LHCN-M2 (cell line): ENCODE results near the gene ATN1. TPM values are rescaled to one million over a fixed set of nuclear protein-coding genes. Genes with fewer than 3 reads are reported as not detected.
"Not testable (repeated sequence)": the region's sequence is repeated elsewhere in the genome, so short reads cannot be mapped to it uniquely, and the experiment has no call there.

Source experiments
- DNase-seq: peaks from one replicate; pipeline ENCODE4 v3.0.0-alpha.2; 2012; ENCODE audit warnings: low read depth
- polyA plus RNA-seq: library from polyadenylated mRNA; unstranded; fragments of >200 nt; gene quantifications from one replicate; pipeline ENCODE4 v1.2.1, GENCODE V29; 2012; ENCODE audit warnings: missing spikeins
- total RNA-seq: library from RNA; depleted of rRNA; stranded (reverse); fragments of >200 nt; gene quantifications from 2 replicates; pipeline ENCODE4 v1.2.3, GENCODE V29; 2014; rRNA removed

Gene ATN1, protein sequence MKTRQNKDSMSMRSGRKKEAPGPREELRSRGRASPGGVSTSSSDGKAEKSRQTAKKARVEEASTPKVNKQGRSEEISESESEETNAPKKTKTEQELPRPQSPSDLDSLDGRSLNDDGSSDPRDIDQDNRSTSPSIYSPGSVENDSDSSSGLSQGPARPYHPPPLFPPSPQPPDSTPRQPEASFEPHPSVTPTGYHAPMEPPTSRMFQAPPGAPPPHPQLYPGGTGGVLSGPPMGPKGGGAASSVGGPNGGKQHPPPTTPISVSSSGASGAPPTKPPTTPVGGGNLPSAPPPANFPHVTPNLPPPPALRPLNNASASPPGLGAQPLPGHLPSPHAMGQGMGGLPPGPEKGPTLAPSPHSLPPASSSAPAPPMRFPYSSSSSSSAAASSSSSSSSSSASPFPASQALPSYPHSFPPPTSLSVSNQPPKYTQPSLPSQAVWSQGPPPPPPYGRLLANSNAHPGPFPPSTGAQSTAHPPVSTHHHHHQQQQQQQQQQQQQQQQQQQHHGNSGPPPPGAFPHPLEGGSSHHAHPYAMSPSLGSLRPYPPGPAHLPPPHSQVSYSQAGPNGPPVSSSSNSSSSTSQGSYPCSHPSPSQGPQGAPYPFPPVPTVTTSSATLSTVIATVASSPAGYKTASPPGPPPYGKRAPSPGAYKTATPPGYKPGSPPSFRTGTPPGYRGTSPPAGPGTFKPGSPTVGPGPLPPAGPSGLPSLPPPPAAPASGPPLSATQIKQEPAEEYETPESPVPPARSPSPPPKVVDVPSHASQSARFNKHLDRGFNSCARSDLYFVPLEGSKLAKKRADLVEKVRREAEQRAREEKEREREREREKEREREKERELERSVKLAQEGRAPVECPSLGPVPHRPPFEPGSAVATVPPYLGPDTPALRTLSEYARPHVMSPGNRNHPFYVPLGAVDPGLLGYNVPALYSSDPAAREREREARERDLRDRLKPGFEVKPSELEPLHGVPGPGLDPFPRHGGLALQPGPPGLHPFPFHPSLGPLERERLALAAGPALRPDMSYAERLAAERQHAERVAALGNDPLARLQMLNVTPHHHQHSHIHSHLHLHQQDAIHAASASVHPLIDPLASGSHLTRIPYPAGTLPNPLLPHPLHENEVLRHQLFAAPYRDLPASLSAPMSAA (N-terminal part only)
- total RNA-seq, result 15.4 and 20.0 TPM in 2 replicates
- polyA plus RNA-seq, result 54.4 TPM

DNA sequence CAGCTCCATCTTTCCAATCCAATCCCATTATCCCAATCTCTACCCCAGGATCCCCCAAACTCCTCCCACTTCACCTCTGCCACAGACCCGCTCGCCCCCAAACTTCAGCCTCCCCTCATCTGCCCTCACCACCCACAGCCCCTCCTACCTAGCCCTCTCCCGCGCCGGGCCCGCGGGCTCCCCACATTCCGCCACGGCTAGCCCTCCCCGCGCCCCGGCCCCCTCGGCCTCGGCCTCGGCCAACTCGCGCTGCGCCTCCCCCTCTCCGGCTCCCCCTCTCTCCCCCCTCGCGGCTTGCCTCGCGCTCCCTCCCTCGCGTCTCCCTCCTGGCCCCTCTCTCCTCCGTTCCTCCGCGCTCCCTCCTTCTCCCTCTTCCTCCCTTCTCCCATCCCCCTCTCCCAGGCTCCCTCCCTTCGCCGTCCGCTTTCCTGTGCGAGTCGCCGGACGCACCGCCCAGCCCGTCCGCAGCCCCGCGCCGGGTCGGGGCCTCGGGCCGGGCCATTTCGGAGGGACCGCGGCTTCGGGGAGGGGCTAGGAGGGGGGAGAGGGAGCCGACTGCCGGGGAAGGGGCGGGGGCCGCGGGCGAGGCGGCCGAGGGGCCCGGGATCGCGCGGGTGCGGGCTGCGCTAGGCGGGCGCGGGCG, at the start of gene ATN1:
ATN1 (plus strand) TSS at position 581 of the 643 bp plus-strand sequence. CDS start 6,043 bp downstream, outside the sequence.
- peak; percentile 73 for DNase-seq

DNA sequence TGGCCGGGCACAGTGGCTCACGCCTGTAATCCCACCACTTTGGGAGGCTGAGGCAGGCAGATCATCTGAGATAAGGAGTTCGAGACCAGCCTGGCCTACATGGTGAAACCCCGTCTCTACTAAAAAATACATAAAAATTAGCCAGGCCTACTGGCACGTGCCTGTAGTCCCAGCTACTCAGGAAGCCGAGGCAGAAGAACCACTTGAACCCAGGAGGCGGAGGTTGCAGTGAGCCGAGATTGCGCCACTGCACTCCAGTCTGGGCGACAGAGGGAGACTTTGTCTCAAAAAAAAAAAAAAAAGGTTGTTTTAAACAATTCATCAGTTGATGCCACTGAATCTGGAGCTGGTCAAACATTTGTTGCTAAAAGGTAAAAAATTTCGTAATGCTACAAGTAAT, 47.9 kb upstream of the ATN1 start:
- not testable (repeated sequence) for DNase-seq

DNA sequence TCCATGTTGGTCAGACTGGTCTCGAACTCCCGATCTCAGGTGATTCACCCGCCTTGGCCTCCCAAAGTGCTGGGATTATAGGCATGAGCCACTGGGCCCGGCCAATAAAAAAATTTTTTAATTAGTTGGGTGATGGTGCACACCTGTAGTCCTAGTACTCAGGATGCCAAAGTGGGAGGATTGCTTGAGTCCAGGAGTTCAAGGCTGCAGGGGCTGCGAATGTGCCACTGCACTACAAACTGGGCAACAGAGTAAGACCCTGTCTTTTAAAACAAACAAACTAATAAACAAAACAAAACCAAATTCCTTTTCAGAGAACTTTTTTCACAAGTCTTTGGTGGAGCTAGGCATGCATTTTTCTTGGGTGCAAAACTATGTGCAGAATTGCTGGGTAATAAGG, 44.5 kb upstream of the ATN1 start:
- DNase-seq, result no peak

DNA sequence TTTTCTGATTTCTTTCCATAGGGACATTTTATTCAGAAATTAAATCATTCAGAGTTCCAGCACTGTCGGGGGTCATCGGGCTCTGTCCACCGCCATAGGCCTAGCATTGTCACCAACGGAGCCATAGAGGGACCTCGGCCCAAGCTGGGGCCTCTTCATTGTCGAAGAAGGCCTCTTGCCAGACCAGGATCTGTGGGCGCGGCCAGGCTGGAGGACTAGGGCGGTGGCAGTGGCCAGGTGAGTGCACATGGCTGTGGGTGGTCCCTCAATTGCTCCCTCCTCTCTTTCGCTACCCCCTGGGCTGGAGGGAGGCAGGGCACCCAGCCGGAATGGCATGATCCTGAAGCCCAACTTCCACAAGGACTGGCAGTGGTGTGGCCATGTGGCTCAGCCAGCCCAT, 44.1 kb upstream of the ATN1 start:
- no peak for DNase-seq

DNA sequence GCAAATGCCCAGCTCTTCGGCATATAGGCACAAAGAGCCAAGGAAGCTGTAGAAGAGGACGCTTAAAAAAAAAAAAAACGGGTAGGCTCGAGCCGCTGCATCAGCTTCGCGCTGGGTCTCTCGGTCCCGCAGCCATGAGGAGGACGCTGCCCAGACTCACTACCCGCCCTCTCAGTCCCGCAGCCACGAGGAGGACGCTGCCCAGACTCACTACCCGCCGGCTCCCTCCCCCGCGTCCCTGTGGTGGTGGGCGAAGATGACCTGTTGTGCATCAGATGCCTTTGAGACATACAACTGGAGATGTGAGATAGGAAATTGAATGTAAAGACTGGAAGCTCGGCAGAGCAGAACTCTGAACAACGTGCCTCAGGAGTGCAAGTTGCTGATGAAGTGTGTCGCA, 43.2 kb upstream of the ATN1 start:
- no peak for DNase-seq

DNA sequence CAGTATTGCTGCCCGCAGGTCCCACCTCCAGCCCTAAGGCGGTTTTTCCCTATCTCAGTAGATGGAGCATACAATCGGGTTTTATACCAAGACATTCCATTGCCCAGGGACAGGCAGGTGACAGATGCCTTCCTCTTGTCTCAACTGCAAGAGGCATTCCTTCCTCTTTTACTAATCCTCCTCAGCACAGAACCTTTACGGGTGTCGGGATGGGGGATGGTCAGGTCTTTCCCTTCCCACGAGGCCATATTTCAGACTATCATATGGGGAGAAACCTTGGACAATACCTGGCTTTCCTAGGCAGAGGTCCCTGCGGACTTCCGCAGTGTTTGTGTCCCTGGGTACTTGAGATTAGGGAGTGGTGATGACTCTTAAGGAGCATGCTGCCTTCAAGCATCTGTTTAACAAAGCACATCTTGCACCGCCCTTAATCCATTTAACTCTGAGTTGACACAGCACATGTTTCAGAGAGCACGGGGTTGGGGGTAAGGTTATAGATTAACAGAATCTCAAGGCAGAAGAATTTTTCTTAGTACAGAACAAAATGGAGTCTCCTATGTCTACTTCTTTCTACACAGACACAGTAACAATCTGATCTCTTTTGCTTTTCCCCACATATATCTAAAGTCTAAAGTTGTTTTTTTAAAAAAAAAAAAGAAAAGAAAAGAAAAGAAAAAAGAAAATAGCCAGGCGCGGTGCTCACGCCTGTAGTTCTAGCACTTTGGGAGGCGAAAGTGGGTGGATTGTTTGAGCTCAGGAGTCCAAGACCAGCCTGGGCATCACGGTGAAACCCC, 41.4 kb upstream of the ATN1 start:
- DNase-seq, result not testable (repeated sequence)

DNA sequence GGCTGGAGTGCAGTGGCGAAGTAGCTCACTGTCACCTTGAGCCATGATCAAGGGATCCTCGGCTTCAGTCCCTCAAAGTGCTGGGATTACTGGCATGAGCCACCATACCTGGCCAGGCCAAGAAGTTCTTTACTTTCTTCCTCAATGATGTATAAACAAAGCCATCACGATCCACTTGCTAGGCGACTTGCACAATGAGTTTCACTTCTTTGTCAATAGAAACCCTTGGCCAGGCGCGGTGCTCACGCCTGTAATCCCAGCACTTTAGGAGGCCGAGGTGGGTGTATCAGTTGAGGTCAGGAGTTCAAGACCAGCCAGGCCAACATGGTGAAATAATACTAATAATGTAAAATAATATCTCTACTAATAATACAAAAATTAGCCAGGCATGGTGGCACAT, 40.3 kb upstream of the ATN1 start:
- DNase-seq, result no peak

DNA sequence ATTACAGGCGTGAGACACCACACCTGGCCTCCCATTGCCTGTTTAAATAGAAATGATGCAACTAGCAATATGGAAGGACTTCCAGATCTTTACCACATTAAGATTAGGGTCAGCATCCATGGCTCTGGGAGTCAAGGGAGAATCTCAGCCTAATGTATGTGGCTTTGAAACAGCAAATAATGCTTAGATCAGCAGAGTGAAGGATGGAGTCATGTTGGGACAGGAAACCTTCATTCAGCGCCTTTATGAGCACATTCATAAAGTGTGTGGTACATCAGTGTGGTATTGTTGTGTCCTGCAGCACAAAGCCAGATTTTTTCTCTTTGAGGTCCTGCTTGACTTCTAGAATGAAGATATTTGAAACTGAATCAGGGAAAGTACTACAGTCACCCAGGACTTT, 39.4 kb upstream of the ATN1 start:
- no peak for DNase-seq

DNA sequence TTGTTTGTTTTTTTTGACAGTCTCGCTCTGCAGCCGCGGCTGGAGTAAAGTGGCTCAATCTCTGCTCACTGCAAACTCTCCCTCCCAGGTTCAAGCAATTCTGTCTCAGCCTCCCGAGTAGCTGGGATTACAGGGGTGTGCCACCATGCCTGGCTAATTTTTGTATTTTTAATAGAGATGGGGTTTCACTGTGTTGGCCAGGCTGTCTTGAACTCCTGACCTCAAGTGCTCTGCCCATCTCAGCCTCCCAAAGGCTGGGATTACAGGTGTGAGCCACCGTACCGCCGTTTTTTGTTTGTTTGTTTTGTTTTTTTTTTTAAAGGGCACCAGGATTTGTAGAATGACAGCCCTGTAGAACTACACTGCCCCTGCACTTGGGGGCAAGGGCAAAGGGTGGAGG, 39.0 kb upstream of the ATN1 start:
- not testable (repeated sequence) for DNase-seq

DNA sequence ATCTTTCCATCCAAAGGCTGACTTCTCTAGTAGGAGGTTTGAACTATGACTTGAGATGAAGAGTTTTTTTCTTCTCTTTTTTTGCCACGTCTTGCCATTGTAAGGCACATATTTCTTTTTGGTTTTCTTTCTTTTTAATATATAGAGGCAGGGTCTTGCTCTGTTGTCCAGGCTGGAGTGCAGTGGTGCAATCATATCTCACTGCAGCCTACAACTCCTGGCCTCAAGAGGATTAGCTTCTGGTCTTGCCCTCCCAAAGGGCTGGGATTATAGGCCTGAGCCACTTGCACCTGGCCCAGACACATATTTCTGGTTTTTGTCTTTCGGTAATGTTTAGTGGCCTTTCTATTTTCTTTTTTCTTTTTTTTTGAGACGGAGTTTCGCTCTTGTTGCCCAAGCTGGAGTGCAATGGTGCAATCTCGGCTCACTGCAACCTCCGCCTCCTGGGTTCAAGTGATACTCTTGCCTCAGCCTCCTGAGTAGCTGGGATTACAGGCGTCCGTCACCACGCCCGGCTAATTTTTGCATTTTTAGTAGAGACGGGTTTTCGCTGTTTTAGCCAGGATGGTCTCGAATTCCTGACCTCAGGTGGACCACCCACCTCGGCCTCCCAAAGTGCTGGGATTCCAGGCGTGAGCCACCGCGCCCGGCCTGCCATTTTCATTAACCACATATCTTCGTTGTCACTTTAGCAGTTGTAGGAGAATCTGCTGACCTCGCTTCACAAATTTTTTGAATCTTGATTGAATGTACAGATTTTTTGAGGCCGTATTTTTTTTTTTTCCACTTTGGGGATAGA, 37.8 kb upstream of the ATN1 start:
- DNase-seq, result not testable (repeated sequence)

DNA sequence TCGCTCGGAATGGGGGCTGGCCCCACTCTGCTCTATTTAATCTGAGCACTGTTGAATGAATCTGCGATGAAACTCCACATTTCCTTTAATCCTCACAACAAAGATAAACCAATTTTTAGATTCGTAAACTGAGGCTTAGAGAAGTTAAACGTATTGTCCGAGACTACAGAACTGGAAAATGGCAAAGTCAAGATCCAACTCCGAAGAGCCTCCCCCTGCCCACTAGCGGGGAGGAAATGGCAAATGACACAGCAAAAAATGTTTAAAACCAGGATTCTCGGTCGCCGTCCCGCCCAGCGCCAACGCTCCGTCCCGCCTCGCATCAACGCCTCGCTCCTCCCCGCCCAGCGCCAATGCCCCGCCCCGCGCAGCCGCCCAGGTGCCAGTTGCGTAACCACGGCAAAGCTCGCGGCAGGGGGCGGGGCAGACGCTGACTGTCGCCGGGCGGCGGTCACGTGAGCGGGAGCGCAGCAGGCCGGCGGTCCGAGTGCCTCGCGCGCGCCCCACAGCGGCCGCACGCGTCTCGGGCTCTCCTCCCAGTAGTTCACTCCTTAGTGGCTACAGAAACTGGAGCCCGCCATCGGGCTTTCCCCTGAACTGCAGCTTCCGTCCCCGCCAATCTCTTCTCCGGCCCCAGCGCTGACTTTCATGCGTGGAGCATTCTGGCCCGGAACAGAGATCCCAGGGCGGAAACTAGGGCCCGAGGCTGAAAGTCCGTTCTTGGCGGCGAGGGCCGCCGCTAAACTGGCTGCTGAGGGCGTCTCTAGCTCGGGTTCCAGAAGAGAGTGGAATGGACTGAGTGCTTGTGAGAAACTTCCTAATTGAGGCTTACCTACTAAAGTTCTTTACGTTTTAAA, 36.7 kb upstream of the ATN1 start:
- DNase-seq, result peak; percentile 94

DNA sequence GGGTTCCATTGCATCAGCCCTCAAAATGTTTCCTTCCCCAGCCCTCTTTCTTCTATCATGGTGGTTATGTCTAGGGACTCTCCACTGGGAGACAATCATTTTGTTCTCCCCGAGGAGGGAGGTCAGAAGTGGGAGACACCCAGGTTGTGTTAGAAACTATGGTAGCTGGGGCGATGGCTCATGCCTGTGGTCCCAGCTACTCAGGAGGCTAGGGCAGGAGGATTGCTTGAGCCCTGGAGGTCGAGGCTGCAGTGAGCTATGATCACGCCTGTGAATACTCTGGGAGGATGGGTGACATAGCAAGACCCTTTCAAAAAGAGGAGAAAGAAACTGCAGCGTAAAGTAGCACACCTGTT, 36.1 kb upstream of the ATN1 start:
- DNase-seq, result no peak

DNA sequence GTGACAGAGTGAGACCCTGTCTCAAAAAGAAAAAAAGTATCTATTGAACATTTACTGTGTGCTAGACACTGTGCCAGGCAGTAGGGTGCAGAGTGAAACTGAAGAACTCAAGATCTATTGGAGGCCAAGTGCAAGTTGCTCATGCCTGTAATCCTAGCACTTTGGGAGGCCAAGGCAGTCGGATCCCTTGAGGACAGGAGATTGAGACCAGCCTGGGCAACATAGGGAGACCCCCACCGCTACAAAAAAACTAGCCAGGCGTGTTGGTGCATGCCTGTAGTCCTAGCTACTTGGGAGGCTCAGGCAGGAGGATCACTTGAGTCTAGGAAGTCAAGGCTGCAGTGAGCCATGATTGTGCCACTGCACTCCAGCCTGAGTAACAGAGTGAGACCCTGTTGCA, 35.1 kb upstream of the ATN1 start:
- DNase-seq, result not testable (repeated sequence)

DNA sequence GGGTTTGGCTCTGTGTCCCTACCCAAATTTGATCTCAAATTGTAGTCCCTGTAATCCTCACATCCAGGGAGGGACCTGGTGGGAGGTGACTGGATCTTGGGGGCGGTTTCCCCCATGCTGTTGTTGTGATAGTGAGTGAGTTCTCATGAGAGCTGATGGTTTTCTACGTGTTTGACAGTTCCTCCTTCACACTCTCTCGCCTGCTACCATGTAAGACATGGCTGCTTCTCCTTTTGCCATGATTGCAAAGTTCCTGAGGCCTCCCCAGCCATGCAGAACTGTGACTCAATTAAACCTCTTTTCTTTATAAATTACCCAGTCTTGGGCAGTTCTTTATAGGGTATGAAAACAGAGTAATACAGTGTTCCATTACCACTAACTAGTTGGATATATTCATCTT, 33.4 kb upstream of the ATN1 start:
- no peak for DNase-seq

DNA sequence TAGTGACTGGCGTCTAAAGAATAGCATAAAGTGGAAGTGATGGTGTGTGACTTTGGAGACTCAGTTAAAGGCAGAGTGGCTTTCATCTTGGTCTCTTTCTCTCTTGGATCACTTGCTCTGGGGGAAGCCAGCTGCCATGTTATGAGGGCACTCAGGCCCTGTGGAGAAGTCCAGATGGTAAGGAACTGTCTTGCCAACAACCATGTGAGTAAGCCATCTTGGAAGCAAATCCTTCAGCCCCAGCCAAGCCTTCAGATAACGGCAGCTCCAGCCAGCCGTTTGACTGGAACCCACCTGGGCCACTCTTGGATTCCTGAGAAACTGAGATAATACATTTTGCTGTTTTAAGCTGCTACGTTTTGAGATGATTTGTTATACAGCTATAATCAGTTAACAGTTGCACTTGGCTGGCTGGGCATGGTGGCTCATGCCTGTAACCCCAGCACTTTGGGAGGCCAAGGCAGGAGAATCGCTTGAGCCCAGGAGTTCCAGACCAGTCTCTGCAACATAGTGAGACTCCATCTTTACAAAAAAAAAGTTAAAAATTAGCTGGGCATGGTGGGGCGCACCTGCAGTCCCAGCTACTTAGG, 30.8 kb upstream of the ATN1 start:
- DNase-seq, result no peak

DNA sequence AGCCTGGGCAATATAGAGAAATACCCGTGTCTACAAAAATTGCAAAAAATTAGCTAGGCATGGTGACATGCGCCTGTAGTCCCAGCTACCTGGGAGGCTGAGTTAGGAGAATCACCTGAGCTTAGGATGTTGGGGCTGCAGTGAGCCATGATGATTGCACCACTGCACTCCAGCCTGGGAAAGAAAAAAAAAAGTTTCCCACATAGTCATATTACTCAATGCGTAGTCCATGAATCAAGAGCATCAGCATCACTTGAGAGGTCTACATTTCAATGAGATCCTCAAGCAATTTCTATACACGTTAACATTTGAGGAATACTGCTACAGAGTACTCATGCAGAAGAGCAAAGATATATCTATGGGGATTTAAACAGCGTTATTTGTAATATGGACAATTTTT, 28.3 kb upstream of the ATN1 start:
- no peak for DNase-seq

DNA sequence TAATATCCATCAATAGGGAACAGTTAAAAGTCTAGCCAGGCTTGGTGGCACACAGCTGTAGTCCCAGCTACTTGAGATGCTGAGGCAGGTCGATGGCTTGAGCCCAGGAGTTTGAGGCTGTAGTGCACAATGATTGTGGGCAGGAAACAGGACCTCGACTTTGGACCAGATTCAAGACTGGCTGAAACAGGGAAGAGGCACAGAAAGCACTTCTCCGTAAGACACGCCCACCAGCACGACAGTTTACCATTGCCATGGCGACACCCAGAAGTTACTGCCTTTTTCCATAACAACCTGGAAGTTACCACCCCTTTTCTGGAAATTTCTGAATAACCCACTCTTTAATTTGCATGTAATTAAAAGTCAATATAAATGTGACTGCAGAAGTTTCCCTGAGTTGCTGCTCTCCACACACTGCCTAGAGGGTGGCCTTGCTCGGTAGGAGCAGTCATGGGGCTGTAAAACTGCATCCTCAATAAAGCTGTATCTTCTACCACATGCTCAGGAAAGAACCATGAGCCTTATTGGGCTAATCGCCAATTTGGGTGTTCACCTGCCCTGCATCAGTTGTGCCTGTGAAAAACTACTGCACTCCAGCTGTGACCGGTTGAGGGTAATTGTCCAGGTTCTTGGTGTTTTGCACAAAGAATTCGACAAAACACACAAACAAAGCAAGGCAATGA, 27.8 kb upstream of the ATN1 start:
- peak; percentile 40 for DNase-seq

DNA sequence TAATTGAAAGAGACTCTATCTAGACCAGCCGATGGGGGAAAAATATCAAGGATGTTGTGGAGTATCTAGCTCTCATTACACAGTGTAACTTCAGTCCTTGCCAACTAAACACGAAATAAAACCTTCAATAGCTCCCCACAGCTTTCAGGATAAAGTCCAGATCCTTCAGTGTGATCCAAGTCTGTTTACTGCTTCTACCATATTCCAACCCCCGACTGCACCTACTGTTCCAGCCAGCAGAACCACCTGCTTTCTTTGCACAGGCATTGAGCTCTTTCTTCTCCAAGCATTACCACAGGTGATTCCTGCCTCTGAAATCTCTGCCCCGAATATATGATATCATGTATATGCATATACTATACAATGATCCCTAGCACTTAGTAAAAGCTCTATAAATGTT, 25.3 kb upstream of the ATN1 start:
- no peak for DNase-seq
